Gastrocnemius medialis (tissue), 4 donors: ENCODE data around the gene CWC27. TPM values are rescaled to one million over a fixed set of nuclear protein-coding genes. Genes with fewer than 3 reads are reported as not detected.

ENCODE experiments used
- ATAC-seq, 2 donors: fragments of 150-250 bp; one replicate each; pipeline ENCODE4 v1.9.1; 2016
- DNase-seq, 2 donors: peaks; one replicate each; pipeline ENCODE4 v3.0.0-alpha.2; 2019
- H3K27ac ChIP-seq, 4 donors: fragments of 200-600 bp; sonication (generic); 1 replicate in 1 of 4; 2 replicates in 3 of 4; pipeline ENCODE4 v1.5.1; 2016 to 2018; ENCODE audit warnings: mild to moderate bottlenecking in 2 of 4, moderate library complexity in 1 of 4
- H3K27me3 ChIP-seq, 3 donors: fragments of 200-600 bp; sonication (generic) in 2 of 3; 1 replicate in 1 of 3; 2 replicates in 2 of 3; pipeline versions ENCODE4 v1.5.1 to v1.6.0; 2016 to 2019; ENCODE audit warnings: mild to moderate bottlenecking in 1 of 3, moderate library complexity in 1 of 3
- H3K36me3 ChIP-seq, 2 donors: fragments of 200-600 bp; sonication (generic) in 1 of 2; one replicate each; pipeline ENCODE4 v1.5.1; 2017 to 2018
- H3K4me1 ChIP-seq, 2 donors: fragments of 200-600 bp; sonication (generic) in 1 of 2; one replicate each; pipeline ENCODE4 v1.5.1; 2016 to 2017; ENCODE audit warnings: mild to moderate bottlenecking in 2 of 2
- H3K4me3 ChIP-seq, 4 donors: fragments of 200-600 bp; sonication (generic) in 3 of 4; 1 replicate in 1 of 4; 2 replicates in 3 of 4; pipeline ENCODE4 v1.5.1; 2016 to 2019; ENCODE audit warnings: mild to moderate bottlenecking in 2 of 4
- H3K9me3 ChIP-seq, 3 donors: fragments of 200-600 bp; sonication (generic) in 2 of 3; 1 replicate in 1 of 3; 2 replicates in 2 of 3; pipeline ENCODE4 v1.5.1; 2016 to 2019
- CTCF ChIP-seq, 5 experiments: fragments of 450-650 bp in 3 of 5; fragments of 200-600 bp in 2 of 5; sonication (generic) in 2 of 5; IDR thresholded peaks in 4 of 5; conservative IDR thresholded peaks in 1 of 5; 1 replicate in 4 of 5; 2 replicates in 1 of 5; pipeline ENCODE4 v1.5.1; 2016 to 2019; ENCODE audit warnings: antibody characterized with exemption in 5 of 5, mild to moderate bottlenecking in 3 of 5, moderate library complexity in 3 of 5
- POLR2A ChIP-seq, 2 donors: fragments of 450-650 bp; IDR thresholded peaks; one replicate each; pipeline ENCODE4 v1.6.1; 2017; ENCODE audit warnings: antibody characterized with exemption in 2 of 2, mild to moderate bottlenecking in 2 of 2, moderate library complexity in 2 of 2
- in situ Hi-C, 4 donors: fragments of 200-750 bp; cut with MboI; loops; one replicate each; pipeline versions ENCODE4 v1.15.0 to v1.8.0; 2017; ENCODE audit warnings: low sequenced_read_pairs in 4 of 4
- intact Hi-C: fragments of 100-400 bp; cut with DNase I; formaldehyde crosslinking; loops from one replicate; pipeline ENCODE4 v1.15.1; 2023; ENCODE audit warnings: low total_unique reads
- total RNA-seq, 4 donors: library from RNA; depleted of rRNA; stranded (reverse); fragments of >200 nt; gene quantifications; one replicate each; pipeline versions ENCODE4 v1.1.0 to v1.2.3, GENCODE V29; 2016

CWC27 gene
- total RNA-seq, 4 donors from 2014 or later: 8.4 to 10.7 (median 8.6) TPM

GRCh38 chr5:65061250-65061973, 292.7 kb downstream of the CWC27 start:
- in situ Hi-C loops: no loop called here
- ATAC-seq (no peak), DNase-seq (no peak)
- Histone ChIP-seq H3K27me3 (no peaks in the 10 kb centered on the region), H3K36me3 (no peaks in the 10 kb centered on the region), H3K4me1 (no peaks in the 10 kb centered on the region), H3K4me3 (no peak overlapping the region), H3K9me3 (no peaks in the 10 kb centered on the region), H3K27ac (no peak overlapping the region)
- TF ChIP-seq CTCF (IDR thresholded peaks at IDR 0.05 in 4 of 5, conservative IDR thresholded peaks at IDR 0.05 in 1 of 5) (no peak), POLR2A (IDR thresholded peaks at IDR 0.05) (no peak)
- intact Hi-C loops: no loop called here

GRCh38 chr5:65061974-65062353, 293.2 kb downstream of the CWC27 start:
- Histone ChIP-seq H3K4me3 (no peak overlapping the region), H3K9me3 (no peaks in the 10 kb centered on the region), H3K4me1 (no peaks in the 10 kb centered on the region), H3K36me3 (no peaks in the 10 kb centered on the region), H3K27ac (no peak overlapping the region), H3K27me3 (no peaks in the 10 kb centered on the region)
- DNase-seq: no peak
- intact Hi-C loops: loop anchor here (1.0 kb wide), 1 partner anchor 27 kb away; no protein-coding TSS in a partner anchor
- no peak for ATAC-seq
- TF ChIP-seq CTCF (IDR thresholded peaks at IDR 0.05 in 4 of 5, conservative IDR thresholded peaks at IDR 0.05 in 1 of 5): no peak
- no peak for TF ChIP-seq POLR2A (IDR thresholded peaks at IDR 0.05)
- in situ Hi-C loops: no loop called here

- in situ Hi-C loops: no loop called here
- H3K27me3 ChIP-seq: no peaks in the 10 kb centered on the region
- no peak overlapping the region for H3K4me3 ChIP-seq
- no peaks in the 10 kb centered on the region for H3K4me1 ChIP-seq
- no peaks in the 10 kb centered on the region for H3K9me3 ChIP-seq
- peak; percentile 30 to 53 for DNase-seq
- H3K36me3 ChIP-seq: no peaks in the 10 kb centered on the region
- intact Hi-C loops: loop anchor here (1.0 kb wide), 1 partner anchor 27 kb away; no protein-coding TSS in a partner anchor
- peak overlapping the region; percentile 55 to 66 (median 64) for H3K27ac ChIP-seq
- ATAC-seq: peak; percentile 86 to 93
- TF ChIP-seq POLR2A (IDR thresholded peaks at IDR 0.05): no peak
- TF ChIP-seq CTCF (IDR thresholded peaks at IDR 0.05 in 4 of 5, conservative IDR thresholded peaks at IDR 0.05 in 1 of 5): no peak
Observed at GRCh38 chr5:65062469-65063083, 293.8 kb downstream of the CWC27 start.

GRCh38 chr5:65065001-65065511, 296.3 kb downstream of the CWC27 start:
- intact Hi-C loops (no loop called here), in situ Hi-C loops (no loop called here)
- DNase-seq: no peak
- Histone ChIP-seq H3K27ac (no peak overlapping the region), H3K4me1 (no peaks in the 10 kb centered on the region), H3K36me3 (no peaks in the 10 kb centered on the region), H3K27me3 (no peaks in the 10 kb centered on the region), H3K9me3 (no peaks in the 10 kb centered on the region), H3K4me3 (no peak overlapping the region)
- ATAC-seq: no peak
- TF ChIP-seq CTCF (IDR thresholded peaks at IDR 0.05 in 4 of 5, conservative IDR thresholded peaks at IDR 0.05 in 1 of 5): no peak
- no peak for TF ChIP-seq POLR2A (IDR thresholded peaks at IDR 0.05)
